ENCODE data around the gene RET.

The RET gene

GRCh38 chr10:43044448-43044921 is 32.4 kb upstream of the RET start:
- DNase-seq (ENCODE audit: low spot score) = no peak

- DNase-seq (ENCODE audit: low spot score) = no peak
Measured at GRCh38 chr10:43044961-43045621, 31.8 kb upstream of the RET start.

GRCh38 chr10:43045631-43046287 is 31.1 kb upstream of the RET start:
- no peak for DNase-seq (ENCODE audit: low spot score)

GRCh38 chr10:43046288-43046991 is 30.4 kb upstream of the RET start:
- DNase-seq (ENCODE audit: low spot score) = no peak

GRCh38 chr10:43047288-43047970 is 29.4 kb upstream of the RET start:
- DNase-seq (ENCODE audit: low spot score) = no peak

- no peak for DNase-seq (ENCODE audit: low spot score)
Measured at GRCh38 chr10:43048301-43049051, 28.4 kb upstream of the RET start.

GRCh38 chr10:43049081-43049551 is 27.8 kb upstream of the RET start:
- DNase-seq (ENCODE audit: low spot score) = no peak

- no peak for DNase-seq (ENCODE audit: low spot score)
Measured at GRCh38 chr10:43050011-43050410, 26.9 kb upstream of the RET start.

GRCh38 chr10:43053825-43054224 is 23.0 kb upstream of the RET start:
- DNase-seq (ENCODE audit: low spot score) = no peak

GRCh38 chr10:43054593-43054992 is 22.3 kb upstream of the RET start:
- no peak for DNase-seq (ENCODE audit: low spot score)

- no peak for DNase-seq (ENCODE audit: low spot score)
Measured at GRCh38 chr10:43055217-43055616, 21.7 kb upstream of the RET start.

GRCh38 chr10:43055991-43056567 is 20.8 kb upstream of the RET start:
- peak; percentile 87 for DNase-seq (ENCODE audit: low spot score)

GRCh38 chr10:43056568-43057011 is 20.3 kb upstream of the RET start:
- DNase-seq (ENCODE audit: low spot score) = no peak

- peak; percentile 44 for DNase-seq (ENCODE audit: low spot score)
Measured at GRCh38 chr10:43057231-43057711, 19.6 kb upstream of the RET start.

- DNase-seq (ENCODE audit: low spot score) = no peak
Measured at GRCh38 chr10:43057831-43058340, 19.0 kb upstream of the RET start.

- no peak for DNase-seq (ENCODE audit: low spot score)
Measured at GRCh38 chr10:43058716-43059335, 18.0 kb upstream of the RET start.

- DNase-seq (ENCODE audit: low spot score) = no peak
Measured at GRCh38 chr10:43059336-43059720, 17.5 kb upstream of the RET start.

- DNase-seq (ENCODE audit: low spot score) = no peak
Measured at GRCh38 chr10:43059828-43060227, 17.0 kb upstream of the RET start.

GRCh38 chr10:43060291-43060690 is 16.6 kb upstream of the RET start:
- peak; percentile 60 for DNase-seq (ENCODE audit: low spot score)

- DNase-seq (ENCODE audit: low spot score) = no peak
Measured at GRCh38 chr10:43061331-43061730, 15.5 kb upstream of the RET start.
